ENCODE data around the gene USP13. TPM values are rescaled to one million over a fixed set of nuclear protein-coding genes. Genes with fewer than 3 reads are reported as not detected.
A peak's percentile ranks its signal among the peaks of the same experiment; 100 is the strongest.

The USP13 gene
- total and polyA plus RNA-seq, 2 of the 4 experiments (the other 2 are of a cell fraction): 9.2 to 18.1 TPM

- Histone ChIP-seq H3K27ac (ENCODE audit: insufficient read depth, low read length) (no peak overlapping the region), H3K23ac (ENCODE audit: low read depth, low read length) (no peak overlapping the region), H3K36me3 (ENCODE audit: control insufficient read depth, insufficient read depth, low read length) (peaks cover 6% of the 10 kb centered on the region; the same call in 1 of the 2 replicates), H4K91ac (ENCODE audit: insufficient read depth, low read depth, low read length) (no peak overlapping the region), H2BK5ac (ENCODE audit: low read depth, low read length, poor library complexity, severe bottlenecking) (no peak overlapping the region), H2BK120ac (ENCODE audit: low read depth, low read length) (no peak overlapping the region), H4K20me1 (ENCODE audit: insufficient read depth, low read length) (no peaks in the 10 kb centered on the region), H2BK20ac (ENCODE audit: low read depth, low read length) (no peak overlapping the region), H3K4ac (ENCODE audit: low read depth, low read length) (no peak overlapping the region), H3K4me2 (ENCODE audit: low read depth, low read length) (no peak overlapping the region), H3K79me1 (ENCODE audit: low read depth in 1 of 2, low read length in 2 of 2) (peaks cover 4 to 47% of the 10 kb centered on the region in 2 experiments), H3K27me3 (ENCODE audit: control insufficient read depth, insufficient read depth, low read length) (no peaks in the 10 kb centered on the region), H3K9me1 (ENCODE audit: insufficient read depth, low read length) (peaks cover 4% of the 10 kb centered on the region; the same call in 1 of the 2 replicates), H3K14ac (replicated peaks; ENCODE audit: low read depth, low read length) (no peak overlapping the region; the same call in 1 of the 2 replicates), H3K9ac (ENCODE audit: low read depth, low read length) (no peak overlapping the region), H4K5ac (ENCODE audit: low read depth, low read length) (no peak overlapping the region), H2BK15ac (ENCODE audit: low read depth, low read length) (no peak overlapping the region), H2AK5ac (ENCODE audit: low read depth, low read length) (no peak overlapping the region), H3K18ac (ENCODE audit: low read depth, low read length) (no peak overlapping the region), H3K56ac (ENCODE audit: extremely low read depth, insufficient read depth, low read length) (no peak overlapping the region), H2AFZ (replicated peaks; ENCODE audit: low read length, poor library complexity) (no peak overlapping the region), H4K8ac (ENCODE audit: low read depth in 2 of 2, low read length in 2 of 2) (no peak overlapping the region), H3K9me3 (ENCODE audit: control insufficient read depth, insufficient read depth, low read length) (no peaks in the 10 kb centered on the region), H2AK9ac (replicated peaks; ENCODE audit: low read depth, low read length, poor library complexity) (no peak overlapping the region), H3K4me3 (ENCODE audit: insufficient read depth, low read depth, low read length) (no peak overlapping the region), H3K4me1 (ENCODE audit: control insufficient read depth, insufficient read depth, low read length) (peaks cover 4% of the 10 kb centered on the region; the same call in 1 of the 2 replicates)
- TF ChIP-seq POLR2A (IDR thresholded peaks at IDR 0.05; ENCODE audit: low read depth, low read length) (no peak), ELK1 (IDR thresholded peaks at IDR 0.05; ENCODE audit: borderline replicate concordance, low read depth, low read length) (no peak), CTCF (conservative IDR thresholded peaks at IDR 0.05; ENCODE audit: low read depth, low read length) (no peak), RAD21 (IDR thresholded peaks at IDR 0.05; ENCODE audit: low read length) (no peak), CEBPB (IDR thresholded peaks at IDR 0.05; ENCODE audit: low read depth, low read length) (no peak), SMC3 (IDR thresholded peaks at IDR 0.05; ENCODE audit: low read depth, low read length) (no peak), FOS (IDR thresholded peaks at IDR 0.05; ENCODE audit: low read depth, low read length) (no peak), USF2 (IDR thresholded peaks at IDR 0.05; ENCODE audit: low read depth, low read length) (no peak), NFE2L2 (IDR thresholded peaks at IDR 0.05; ENCODE audit: low read depth, low read length) (no peak), BHLHE40 (IDR thresholded peaks at IDR 0.05; ENCODE audit: low read depth, low read length) (no peak), RCOR1 (IDR thresholded peaks at IDR 0.05; ENCODE audit: insufficient replicate concordance, low read length) (no peak), RFX5 (IDR thresholded peaks at IDR 0.05; ENCODE audit: low read depth, low read length) (no peak), MXI1 (IDR thresholded peaks at IDR 0.05; ENCODE audit: borderline replicate concordance, low read depth, low read length) (no peak), MAFK (IDR thresholded peaks at IDR 0.05; ENCODE audit: low read depth, low read length) (no peak), MAZ (IDR thresholded peaks at IDR 0.05; ENCODE audit: borderline replicate concordance, low read depth, low read length) (no peak), CHD1 (IDR thresholded peaks at IDR 0.05; ENCODE audit: low read depth, low read length) (no peak)
- peak; percentile 75 for ATAC-seq (ENCODE audit: low read depth)
- WGBS, 2 experiments (ENCODE audit: extremely low coverage in 2 of 2, insufficient read length in 1 of 2): no CpG with 5 or more reads among the region's 1 CpG
- dilution Hi-C loops (cut with HindIII; ENCODE audit: low sequenced_read_pairs, unreplicated experiment) (no loop called here), intact Hi-C loops (cut with micrococcal nuclease) (no loop called here), in situ Hi-C loops (cut with MboI; ENCODE audit: low sequenced_read_pairs) (no loop called here)
- BruUV-seq (replicated peaks): no TSS peak
- ChIA-PET CTCF (interaction anchor here (0.6 to 1.5 kb wide), 2 partner anchors 57 to 71 kb away, joined by 3 to 4 read pairs; no protein-coding TSS in a partner anchor), POLR2A (ENCODE audit: unreplicated experiment) (no interaction called here)
- DNase-seq: peak; percentile 28
These were observed 53.4 kb downstream of the USP13 start for GRCh38 chr3:179706233-179706632.
